ENCODE measurements around the gene CNBD2.

DNA sequence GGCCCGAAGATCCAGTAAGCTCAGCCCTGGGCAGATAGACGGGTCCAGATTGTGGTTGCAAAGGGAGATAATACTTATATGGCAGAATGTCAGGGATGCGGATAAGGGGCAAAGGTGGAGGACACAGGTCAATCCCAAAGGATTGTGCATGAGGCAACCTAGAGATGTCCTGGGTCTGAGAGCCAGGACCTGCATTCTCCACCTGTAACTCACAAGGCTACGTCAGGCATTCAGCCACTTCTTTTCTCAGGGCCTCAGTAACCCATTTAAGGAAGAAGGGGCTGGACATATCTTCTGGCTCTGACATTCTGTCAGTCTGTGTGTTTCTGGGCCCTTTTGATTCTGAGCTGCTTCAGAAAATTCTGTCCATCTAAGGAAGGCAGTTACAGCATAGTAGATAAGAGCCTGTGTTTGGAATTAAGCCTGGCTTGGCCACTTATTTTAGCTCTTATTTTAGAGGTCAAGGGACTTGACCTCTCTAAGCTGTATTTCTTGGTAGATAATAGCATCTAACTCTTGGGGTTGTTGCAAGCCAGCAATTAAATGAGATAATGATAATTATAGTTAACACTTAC lies 40.2 kb downstream of the CNBD2 start:
- TF ChIP-seq SIN3A (IDR thresholded peaks at IDR 0.05; ENCODE audit: borderline replicate concordance, insufficient read depth, low read length) (no peak), POLR2AphosphoS5 (IDR thresholded peaks at IDR 0.05; ENCODE audit: low read depth, low read length) (no peak), TAF1 (IDR thresholded peaks at IDR 0.05; ENCODE audit: borderline replicate concordance, insufficient read depth, low read length) (no peak)

Data from PFSK-1 (cell line).